H1 (cell line): Measurements from ENCODE around the gene TMEM116. TPM values are rescaled to one million over a fixed set of nuclear protein-coding genes. Genes with fewer than 3 reads are reported as not detected.

Experiments
- CHD7 ChIP-seq: fragments of 300-600 bp; sonication (generic); IDR thresholded peaks from 2 replicates; pipeline ENCODE4 v1.7.1; 2012; ENCODE audit warnings: low read length, moderate library complexity, mild to moderate bottlenecking, inconsistent platforms; ENCODE audit not compliant: insufficient replicate concordance
- PHF8 ChIP-seq: fragments of 200-600 bp; sonication (generic); conservative IDR thresholded peaks from 2 replicates; pipeline ENCODE4 v1.7.1; 2012; ENCODE audit warnings: low read depth, mild to moderate bottlenecking, inconsistent platforms, low read length, moderate library complexity
- USF2 ChIP-seq: IDR thresholded peaks from 2 replicates; pipeline ENCODE4 v1.6.1; 2011; ENCODE audit warnings: low read length, improper control_type of control experiment
- polyA plus RNA-seq, 7 experiments: library from polyadenylated mRNA; depleted of rRNA in 3 of 7; stranded (reverse) in 5 of 7; unstranded in 2 of 7; fragments of >200 nt in 5 of 7; fragments of 200-250 nt in 2 of 7; gene quantifications; 1 replicate in 5 of 7; 2 replicates in 1 of 7; 4 replicates in 1 of 7; pipeline versions ENCODE4 v1.2.1 to v1.2.3, GENCODE V29; 2011 to 2013; ENCODE audit warnings: missing spikeins in 2 of 7, mixed read lengths in 2 of 7
- total RNA-seq: library from RNA; stranded (reverse); fragmentation: NEBNext Ultra II Directional; extraction: Animal tissue kit (Norgen Biotek cat#: 25700); gene quantifications from 2 replicates; pipeline ENCODE4 v1.2.1, GENCODE V29; 2021

The TMEM116 gene
- total and polyA plus RNA-seq, 2 of the 8 experiments (the other 6 are each of a cell fraction or from before 2014, with no cell fraction given): 8.1 to 25.2 TPM

- TF ChIP-seq CHD7 (no peak), PHF8 (no peak), USF2 (no peak)
Measured at GRCh38 chr12:111954969-111955368, 58.0 kb downstream of the TMEM116 start (continued).
